GM12878 (cell line): ENCODE results near the gene LTK. TPM values are rescaled to one million over a fixed set of nuclear protein-coding genes. Genes with fewer than 3 reads are reported as not detected.

Experiments
- ATAC-seq: fragments of 200-7000 bp; cut with Tn5 transposase; 3 replicates; pipeline ENCODE4 v1.9.1; 2020; ENCODE audit warnings: mild to moderate bottlenecking, moderate library complexity
- BruUV-seq: library from RNA; stranded (reverse); fragments of 400-500 nt; replicated peaks from 2 replicates; lab custom pipeline; 2021; lab: Mats Ljungman, UMichigan
- CTCF ChIA-PET: fragments of 300-600 bp; sonication (Branson Sonifier 250); formaldehyde crosslinking; extraction: SDS; loops from one replicate; lab custom pipeline; 2021; ENCODE audit warnings: inconsistent platforms; lab: Yijun Ruan, JAX
- POLR2A ChIA-PET: fragments of 350-600 bp; formaldehyde crosslinking; extraction: SDS; loops from one replicate; lab custom pipeline; 2021; ENCODE audit warnings: inconsistent platforms; lab: Charles Lee
- RAD21 ChIA-PET: fragments of 300-600 bp; sonication (Branson Sonifier 250); formaldehyde crosslinking; loops from one replicate; lab custom pipeline; 2023; ENCODE audit warnings: antibody characterized with exemption; ENCODE audit not compliant: unreplicated experiment; lab: Charles Lee
- SMC1A ChIA-PET: fragments of 300-600 bp; sonication (Branson Sonifier 250); formaldehyde crosslinking; loops from one replicate; lab custom pipeline; 2023; ENCODE audit not compliant: unreplicated experiment, uncharacterized antibody; lab: Charles Lee
- DNase-seq: peaks from one replicate; pipeline ENCODE4 v3.0.0-alpha.2; 2011; ENCODE audit warnings: low read depth, low spot score
- FAIRE-seq: peaks from 3 replicates; lab custom pipeline; 2011; peaks lifted over from hg19 to GRCh38; lab: Jason Lieb, UNC
- H2AFZ ChIP-seq: 2 replicates; pipeline ENCODE4 v1.6.0; 2011; ENCODE audit warnings: low read depth, low read length, control low read depth; ENCODE audit not compliant: control insufficient read depth
- H3K27ac ChIP-seq: 2 replicates; pipeline ENCODE4 v1.5.1; 2011; ENCODE audit warnings: control low read depth; ENCODE audit not compliant: control insufficient read depth, insufficient read depth
- H3K27me3 ChIP-seq, 2 experiments: replicated peaks in 1 of 2; 2 replicates each; pipeline versions ENCODE4 v1.6.0 to v1.6.1; 2011; ENCODE audit warnings: low read length in 1 of 2; ENCODE audit not compliant: control insufficient read depth in 2 of 2, insufficient read depth in 2 of 2
- H3K36me3 ChIP-seq, 2 experiments: 2 replicates each; pipeline ENCODE4 v1.5.1; 2011; ENCODE audit warnings: low read length in 1 of 2; ENCODE audit not compliant: control insufficient read depth in 2 of 2, insufficient read depth in 2 of 2
- H3K4me1 ChIP-seq: 2 replicates; pipeline ENCODE4 v1.6.1; 2011; ENCODE audit warnings: mild to moderate bottlenecking, low read length, moderate library complexity, mixed read lengths; ENCODE audit not compliant: control insufficient read depth, insufficient read depth
- H3K4me2 ChIP-seq: 2 replicates; pipeline ENCODE4 v1.6.0; 2011; ENCODE audit warnings: control low read depth; ENCODE audit not compliant: control insufficient read depth, insufficient read depth
- H3K4me3 ChIP-seq: fragments of 200-600 bp; sonication (generic); 2 replicates; pipeline ENCODE4 v1.5.1; 2016
- H3K79me2 ChIP-seq: 2 replicates; pipeline ENCODE4 v1.6.0; 2011; ENCODE audit warnings: low read length; ENCODE audit not compliant: control insufficient read depth, insufficient read depth
- H3K9ac ChIP-seq: 2 replicates; pipeline ENCODE4 v1.8.0; 2011; ENCODE audit warnings: low read length, control low read depth, mixed read lengths; ENCODE audit not compliant: control insufficient read depth, insufficient read depth
- H3K9me3 ChIP-seq: replicated peaks from 3 replicates; pipeline ENCODE4 v1.5.1; 2011; ENCODE audit warnings: mild to moderate bottlenecking, low read length; ENCODE audit not compliant: control insufficient read depth, insufficient read depth
- H4K20me1 ChIP-seq: 2 replicates; pipeline ENCODE4 v1.6.0; 2011; ENCODE audit not compliant: control insufficient read depth, insufficient read depth
- BACH1 ChIP-seq: fragments of 450-650 bp; IDR thresholded peaks from 2 replicates; pipeline ENCODE4 v1.6.1; 2017; ENCODE audit warnings: mild to moderate bottlenecking, borderline replicate concordance
- BMI1 ChIP-seq: fragments of 450-650 bp; IDR thresholded peaks from 2 replicates; pipeline ENCODE4 v1.6.1; 2016; ENCODE audit warnings: mild to moderate bottlenecking, moderate library complexity, borderline replicate concordance
- CBFB ChIP-seq: IDR thresholded peaks from 2 replicates; pipeline ENCODE4 v1.6.1; 2016; ENCODE audit warnings: antibody characterized with exemption, low read depth
- IKZF2 ChIP-seq, 2 experiments: fragments of 450-650 bp; IDR thresholded peaks; 2 replicates each; pipeline ENCODE4 v1.6.1; 2017; ENCODE audit warnings: mild to moderate bottlenecking in 2 of 2, moderate library complexity in 2 of 2
- IRF4 ChIP-seq: IDR thresholded peaks from 2 replicates; pipeline ENCODE4 v1.6.1; 2011; ENCODE audit warnings: low read depth, low read length
- NBN ChIP-seq: fragments of 450-650 bp; IDR thresholded peaks from 2 replicates; pipeline ENCODE4 v1.6.1; 2016
- NFIC ChIP-seq: IDR thresholded peaks from 2 replicates; pipeline ENCODE4 v1.6.1; 2012; ENCODE audit warnings: low read depth, mild to moderate bottlenecking, inconsistent platforms, low read length, moderate library complexity
- NRF1 ChIP-seq: conservative IDR thresholded peaks from 2 replicates; pipeline ENCODE4 v1.6.1; 2011; ENCODE audit warnings: mild to moderate bottlenecking, low read depth, low read length, improper control_type of control experiment
- POLR2AphosphoS2 ChIP-seq: IDR thresholded peaks from 2 replicates; pipeline ENCODE4 v1.6.1; 2011; ENCODE audit warnings: low read depth, mild to moderate bottlenecking, low read length, improper control_type of control experiment, moderate library complexity
- POU2F2 ChIP-seq: IDR thresholded peaks from 3 replicates; pipeline ENCODE4 v1.6.1; 2011; ENCODE audit warnings: low read depth, mild to moderate bottlenecking, low read length, borderline replicate concordance
- PRDM15 ChIP-seq: fragments of 450-650 bp; formaldehyde crosslinking; IDR thresholded peaks from 2 replicates; pipeline ENCODE4 v1.4.0; 2020; ENCODE audit warnings: mild to moderate bottlenecking, moderate library complexity
- RUNX3 ChIP-seq: IDR thresholded peaks from 2 replicates; pipeline ENCODE4 v1.6.1; 2012; ENCODE audit warnings: low read length, inconsistent platforms
- SMARCA5 ChIP-seq: fragments of 450-650 bp; IDR thresholded peaks from 2 replicates; pipeline ENCODE4 v1.6.1; 2017; ENCODE audit warnings: mild to moderate bottlenecking
- ZNF207 ChIP-seq: fragments of 450-650 bp; IDR thresholded peaks from 2 replicates; pipeline ENCODE4 v1.6.1; 2014; ENCODE audit warnings: antibody characterized with exemption, mild to moderate bottlenecking, borderline replicate concordance
- in situ Hi-C: fragments of 300-500 bp; cut with MboI; formaldehyde crosslinking; loops from 9 replicates; pipeline ENCODE4 v1.14.3; 2018; ENCODE audit warnings: mixed read lengths
- intact Hi-C: fragments of 100-400 bp; cut with micrococcal nuclease; formaldehyde crosslinking; loops from one replicate; pipeline ENCODE4 v1.14.2; 2022; ENCODE audit not compliant: unreplicated experiment
- polyA plus RNA-seq, 11 experiments: library from polyadenylated mRNA; depleted of rRNA in 4 of 11; unstranded in 6 of 11; stranded (reverse) in 5 of 11; fragments of >200 nt; fragmentation: Nextera tagmentation in 4 of 11; fragmentation: Illumina TruSeq in 1 of 11; extraction: Ambion mirVana in 4 of 11; extraction: Trizol in 1 of 11; gene quantifications; 1 replicate in 1 of 11; 2 replicates in 10 of 11; pipeline versions ENCODE4 v1.2.1 to v1.2.3, GENCODE V29; 2011 to 2016; ENCODE audit warnings: inconsistent platforms in 2 of 11, missing spikeins in 2 of 11, low read depth in 1 of 11
- total RNA-seq, 4 experiments: library from RNA; depleted of rRNA in 3 of 4; stranded (reverse); fragments of >200 nt in 3 of 4; fragmentation: Illumina TruSeq in 1 of 4; extraction: Trizol in 1 of 4; gene quantifications; 2 replicates each; pipeline versions ENCODE4 v1.2.1 to v1.2.3, GENCODE V29; 2013 to 2021
- TF ChIP-seq, protein P1 (sequence below): fragments of 450-650 bp; IDR thresholded peaks from 2 replicates; pipeline ENCODE4 v1.6.1; 2017; ENCODE audit warnings: low read depth, mild to moderate bottlenecking, moderate library complexity
- TF ChIP-seq, protein P2 (sequence below): IDR thresholded peaks from 2 replicates; pipeline ENCODE4 v1.6.1; 2011; ENCODE audit warnings: borderline replicate concordance, low read depth, mild to moderate bottlenecking, moderate library complexity, low read length; ENCODE audit not compliant: insufficient read depth, poor library complexity, severe bottlenecking
- TF ChIP-seq, protein P3 (sequence below): fragments of 450-650 bp; IDR thresholded peaks from 2 replicates; pipeline ENCODE4 v1.6.1; 2016; ENCODE audit warnings: mild to moderate bottlenecking

LTK gene
- total and polyA plus RNA-seq, 10 of the 15 experiments (the other 5 are each of a cell fraction or from before 2014, with no cell fraction given) = 0.07 to 0.80 (median 0.20) TPM; not detected in 1

GRCh38 chr15:41483115-41483514, 30.5 kb downstream of the LTK start:
- peak overlapping the region; percentile 13 for H3K9ac ChIP-seq
- H4K20me1 ChIP-seq = no peaks in the 10 kb centered on the region
- no peaks in the 10 kb centered on the region for H3K27me3 ChIP-seq
- no peaks in the 10 kb centered on the region for H3K9me3 ChIP-seq
- ChIA-PET RAD21 (interaction anchor here (3.2 kb wide), 1 partner anchor 10 kb away, joined by 15 read pairs; the partner anchor contains the start of gene ITPKA), POLR2A (interaction anchor here (1.3 to 2.5 kb wide), 2 partner anchors 10 kb away, joined by 9 to 16 read pairs; partner anchors contain the start of gene ITPKA), SMC1A (interaction anchor here (0.7 to 2.6 kb wide), 5 partner anchors 10 to 82 kb away, joined by 3 to 9 read pairs (median 4); partner anchors contain the start of genes ITPKA and LTK), CTCF (interaction anchor here (2.2 kb wide), 1 partner anchor 10 kb away, joined by 7 read pairs; no protein-coding TSS in a partner anchor)
- H3K79me2 ChIP-seq = no peaks in the 10 kb centered on the region
- H3K4me2 ChIP-seq = peak overlapping the region; percentile 82
- no TSS peak for BruUV-seq
- in situ Hi-C loops = no loop called here
- peak; percentile 97 for FAIRE-seq
- DNase-seq = peak; percentile 57
- H2AFZ ChIP-seq = no peak overlapping the region
- intact Hi-C loops = no loop called here
- ATAC-seq = peak; percentile 97
- peaks cover 5 to 6% of the 10 kb centered on the region in 2 experiments; a peak in 3 of 4 replicates for H3K36me3 ChIP-seq
- peaks cover 13% of the 10 kb centered on the region for H3K4me1 ChIP-seq
- H3K27ac ChIP-seq = peak overlapping the region; percentile 62
- no peak overlapping the region for H3K4me3 ChIP-seq
- peak; percentile 37; the same call in 1 of the 2 replicates for TF ChIP-seq NFIC
- 0 out of 2 replicates have a peak, but pooled peaks have one; percentile 18 for TF ChIP-seq ZNF207
- TF ChIP-seq POLR2AphosphoS2 = no peak
- no peak for TF ChIP-seq NRF1
- TF ChIP-seq RUNX3 = peak; percentile 94
- peak; percentile 41; the same call in 1 of the 2 replicates for TF ChIP-seq IRF4
- TF ChIP-seq BMI1 = no peak
- TF ChIP-seq BACH1 = peak; percentile 65; the same call in 1 of the 2 replicates
- TF ChIP-seq SMARCA5 = no peak
- 0 out of 2 replicates have a peak, but pooled peaks have one; percentile 22 for TF ChIP-seq NBN
- TF ChIP-seq IKZF2 (IDR thresholded peaks at IDR 0.05) = peak; percentile 38 to 69; a peak in 3 of 4 replicates
- TF ChIP-seq, protein P1, sequence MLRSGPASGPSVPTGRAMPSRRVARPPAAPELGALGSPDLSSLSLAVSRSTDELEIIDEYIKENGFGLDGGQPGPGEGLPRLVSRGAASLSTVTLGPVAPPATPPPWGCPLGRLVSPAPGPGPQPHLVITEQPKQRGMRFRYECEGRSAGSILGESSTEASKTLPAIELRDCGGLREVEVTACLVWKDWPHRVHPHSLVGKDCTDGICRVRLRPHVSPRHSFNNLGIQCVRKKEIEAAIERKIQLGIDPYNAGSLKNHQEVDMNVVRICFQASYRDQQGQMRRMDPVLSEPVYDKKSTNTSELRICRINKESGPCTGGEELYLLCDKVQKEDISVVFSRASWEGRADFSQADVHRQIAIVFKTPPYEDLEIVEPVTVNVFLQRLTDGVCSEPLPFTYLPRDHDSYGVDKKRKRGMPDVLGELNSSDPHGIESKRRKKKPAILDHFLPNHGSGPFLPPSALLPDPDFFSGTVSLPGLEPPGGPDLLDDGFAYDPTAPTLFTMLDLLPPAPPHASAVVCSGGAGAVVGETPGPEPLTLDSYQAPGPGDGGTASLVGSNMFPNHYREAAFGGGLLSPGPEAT = peak; percentile 55; the same call in 1 of the 2 replicates
- peak; percentile 82; the same call in 2 of the 3 replicates for TF ChIP-seq POU2F2
- TF ChIP-seq, protein P2, sequence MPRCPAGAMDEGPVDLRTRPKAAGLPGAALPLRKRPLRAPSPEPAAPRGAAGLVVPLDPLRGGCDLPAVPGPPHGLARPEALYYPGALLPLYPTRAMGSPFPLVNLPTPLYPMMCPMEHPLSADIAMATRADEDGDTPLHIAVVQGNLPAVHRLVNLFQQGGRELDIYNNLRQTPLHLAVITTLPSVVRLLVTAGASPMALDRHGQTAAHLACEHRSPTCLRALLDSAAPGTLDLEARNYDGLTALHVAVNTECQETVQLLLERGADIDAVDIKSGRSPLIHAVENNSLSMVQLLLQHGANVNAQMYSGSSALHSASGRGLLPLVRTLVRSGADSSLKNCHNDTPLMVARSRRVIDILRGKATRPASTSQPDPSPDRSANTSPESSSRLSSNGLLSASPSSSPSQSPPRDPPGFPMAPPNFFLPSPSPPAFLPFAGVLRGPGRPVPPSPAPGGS = peak; percentile 76
- TF ChIP-seq, protein P3, sequence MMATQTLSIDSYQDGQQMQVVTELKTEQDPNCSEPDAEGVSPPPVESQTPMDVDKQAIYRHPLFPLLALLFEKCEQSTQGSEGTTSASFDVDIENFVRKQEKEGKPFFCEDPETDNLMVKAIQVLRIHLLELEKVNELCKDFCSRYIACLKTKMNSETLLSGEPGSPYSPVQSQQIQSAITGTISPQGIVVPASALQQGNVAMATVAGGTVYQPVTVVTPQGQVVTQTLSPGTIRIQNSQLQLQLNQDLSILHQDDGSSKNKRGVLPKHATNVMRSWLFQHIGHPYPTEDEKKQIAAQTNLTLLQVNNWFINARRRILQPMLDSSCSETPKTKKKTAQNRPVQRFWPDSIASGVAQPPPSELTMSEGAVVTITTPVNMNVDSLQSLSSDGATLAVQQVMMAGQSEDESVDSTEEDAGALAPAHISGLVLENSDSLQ = peak; percentile 53; the same call in 1 of the 2 replicates
- TF ChIP-seq PRDM15 (CRISPR knock-in tag) = no peak
- TF ChIP-seq CBFB = peak; percentile 76
